Adipose tissue (tissue), 3 donors: ENCODE data around the gene WFDC11. TPM values are rescaled to one million over a fixed set of nuclear protein-coding genes. Genes with fewer than 3 reads are reported as not detected.
"Not testable (repeated sequence)": the region's sequence is repeated elsewhere in the genome, so short reads cannot be mapped to it uniquely, and the experiment has no call there.

ENCODE experiments used
- H3K27ac ChIP-seq: one replicate; pipeline ENCODE4 v1.5.1; 2013; ENCODE audit warnings: low read depth, low read length
- WGBS, 3 donors: extraction: QIAGEN DNeasy Blood & Tissue Kit; methylation state at CpG; one replicate each; pipeline ENCODE4 v1.1.7; 2013; 5-methylcytosine and 5-hydroxymethylcytosine counted together
- polyA plus RNA-seq, 3 donors: library from polyadenylated mRNA; stranded (reverse); fragments of 200-250 nt; gene quantifications; one replicate each; pipeline ENCODE4 v1.2.3, GENCODE V29; 2013
- donor health status: healthy with polysubstance abuse.
- donor health status: Bipolar disorder and iron deficiency.
- donor health status: healthy.

Gene WFDC11
- not detected for polyA plus RNA-seq

DNA sequence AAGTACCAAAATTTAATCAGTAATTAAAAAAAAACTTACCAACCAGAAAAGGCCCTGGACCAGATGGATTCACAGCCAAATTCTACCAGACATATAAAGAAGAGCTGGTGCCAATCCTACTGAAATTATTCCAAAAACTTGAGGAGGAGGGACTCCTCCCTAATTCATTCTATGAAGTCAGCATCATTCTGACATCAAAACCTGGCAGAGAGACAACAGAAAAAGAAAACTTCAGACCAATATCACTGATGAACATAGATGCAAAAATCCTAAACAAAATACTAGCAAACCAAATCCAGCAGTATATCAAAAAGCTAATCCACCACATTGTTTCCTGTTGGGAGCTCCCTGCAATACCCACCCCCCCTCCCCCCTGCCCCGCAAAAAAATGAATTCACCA lies at the start of gene WFDC11:
Gene WFDC11, minus strand, starts transcription at position 101 of the 400 bp plus-strand sequence. CDS start 19,639 bp downstream, outside the sequence.
- H3K27ac ChIP-seq = no peak within 1 kb of the TSS
- 79 to 88% (median 81%) methylated on average over 1 of the region's 1 CpG for WGBS, 3 donors

DNA sequence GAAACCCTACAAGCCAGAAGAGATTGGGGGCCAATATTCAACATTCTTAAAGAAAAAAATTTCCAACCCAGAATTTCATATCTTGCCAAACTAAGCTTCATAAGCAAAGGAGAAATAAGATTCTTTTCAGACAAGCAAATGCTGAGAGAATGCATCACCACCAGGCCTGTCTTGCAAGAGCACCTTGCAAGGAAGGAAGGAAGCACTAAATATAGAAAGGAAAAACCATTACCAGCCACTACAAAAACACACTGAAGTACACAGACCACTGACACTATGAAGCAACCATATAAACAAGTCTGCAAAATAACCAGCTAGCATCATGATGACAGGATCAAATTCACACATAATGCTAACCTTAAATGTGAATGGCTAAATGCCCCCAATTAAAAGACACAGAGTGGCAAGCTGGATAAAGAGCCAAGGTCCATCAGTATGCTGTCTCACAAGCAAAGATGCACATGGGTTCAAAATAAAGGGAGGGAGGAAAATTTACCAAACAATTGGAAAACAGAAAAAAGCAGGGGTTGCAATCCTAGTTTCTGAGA lies 46.2 kb upstream of the WFDC11 start:
- H3K27ac ChIP-seq = not testable (repeated sequence)

DNA sequence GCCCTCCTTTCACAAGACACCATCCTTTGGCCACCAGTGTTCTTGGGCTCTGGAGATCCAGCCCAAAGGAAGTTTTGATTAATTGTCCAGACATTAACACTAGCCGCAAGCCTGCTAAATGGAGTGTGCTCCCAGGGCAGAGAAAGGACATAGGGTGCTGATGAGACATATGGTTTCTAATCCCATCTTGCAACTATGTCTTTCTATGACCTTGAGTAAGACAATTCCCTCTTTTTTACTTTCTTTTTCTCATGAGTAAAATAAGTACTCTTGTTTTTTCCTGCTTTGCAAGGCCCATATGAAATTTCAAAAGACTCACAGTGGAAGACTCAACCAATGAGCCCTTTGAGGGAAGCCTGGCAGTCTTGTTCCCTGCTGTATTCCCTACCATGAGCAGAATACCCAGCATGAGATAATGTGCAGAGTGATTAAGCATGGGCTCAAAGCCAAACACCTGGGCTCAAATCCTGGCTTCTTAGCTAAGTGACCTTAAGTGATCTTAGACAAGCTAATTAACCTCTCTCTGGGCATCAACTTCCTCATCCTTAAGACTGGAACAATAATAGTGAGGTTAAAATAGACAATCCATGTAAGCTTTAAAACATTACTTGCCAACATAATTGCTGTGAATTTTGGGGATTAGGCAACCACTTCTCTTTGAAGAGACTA lies 35.1 kb upstream of the WFDC11 start, which contains the start of gene WFDC10B:
Gene WFDC10B, minus strand, starts transcription at position 51 of the 669 bp plus-strand sequence. CDS start 19,027 bp downstream, outside the sequence.
- WGBS, 3 donors = 74 to 94% (median 81%) methylated on average over 1 of the region's 1 CpG
- no peak within 1 kb of the TSS for H3K27ac ChIP-seq

DNA sequence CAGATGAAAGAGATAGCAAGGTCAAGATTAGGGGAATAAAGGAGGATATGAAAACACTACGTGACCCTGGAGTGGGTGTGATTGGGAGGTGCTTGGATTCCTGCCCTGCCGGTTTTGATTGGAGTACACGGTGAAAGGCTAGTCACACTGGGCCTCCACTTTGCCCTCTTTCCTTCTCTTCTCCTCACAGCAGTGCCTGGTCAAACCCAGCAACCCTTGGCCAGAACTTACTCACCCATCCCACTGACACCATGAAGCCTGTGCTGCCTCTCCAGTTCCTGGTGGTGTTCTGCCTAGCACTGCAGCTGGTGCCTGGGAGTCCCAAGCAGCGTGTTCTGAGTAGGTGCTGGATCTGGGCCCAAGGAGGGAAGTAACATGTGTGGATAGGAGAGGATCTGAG lies 31.8 kb upstream of the WFDC11 start, which contains the start of gene WFDC13:
Gene WFDC13, plus strand, starts transcription at position 166 of the 400 bp plus-strand sequence. Its CDS starts 86 bp downstream, at position 252.
- H3K27ac ChIP-seq = no peak within 1 kb of the TSS
- WGBS, 3 donors = 74 to 76% (median 75%) methylated on average over 4 of the region's 4 CpGs

DNA sequence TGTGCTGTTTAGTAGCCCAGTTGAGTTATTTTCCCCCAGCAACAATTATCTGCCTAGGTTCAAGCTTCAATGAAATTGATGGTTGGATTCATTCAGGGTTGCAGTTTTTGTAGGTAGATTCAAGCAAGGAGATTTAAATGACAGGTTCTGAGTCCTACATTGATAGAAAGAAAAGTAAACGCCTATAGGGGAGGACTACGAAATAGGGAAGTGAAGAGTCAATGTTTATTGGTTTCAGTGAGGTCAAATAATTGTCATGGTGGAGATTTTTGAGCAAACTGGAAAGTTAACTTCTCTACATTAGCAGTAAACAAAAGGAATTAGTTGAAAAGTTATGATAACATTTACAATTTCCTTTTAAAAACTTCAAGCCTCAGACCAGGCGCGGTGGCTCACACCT lies 31.1 kb upstream of the WFDC11 start:
- WGBS, 3 donors = 59 to 77% (median 72%) methylated on average over 4 of the region's 4 CpGs
- no peak overlapping the region for H3K27ac ChIP-seq

DNA sequence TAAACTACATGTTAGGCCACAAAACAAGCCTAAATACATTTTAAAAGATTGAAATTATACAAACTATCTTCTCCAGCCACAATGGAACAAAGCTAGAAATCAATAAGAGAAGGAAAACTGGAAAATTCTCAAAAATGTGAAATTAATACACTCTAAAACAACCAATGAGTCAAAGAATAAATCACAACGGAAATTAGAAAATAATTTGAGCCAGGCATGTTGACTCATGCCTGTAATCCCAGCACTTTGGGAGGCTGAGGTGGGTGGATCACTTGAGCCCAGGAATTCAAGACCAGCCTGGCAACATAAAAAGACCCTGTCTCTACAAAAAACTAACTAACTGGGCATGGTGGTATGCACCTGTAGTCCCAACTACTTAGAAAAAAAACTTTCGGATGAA lies 25.5 kb upstream of the WFDC11 start:
- WGBS, 3 donors = 82 to 88% (median 86%) methylated on average over 2 of the region's 2 CpGs

DNA sequence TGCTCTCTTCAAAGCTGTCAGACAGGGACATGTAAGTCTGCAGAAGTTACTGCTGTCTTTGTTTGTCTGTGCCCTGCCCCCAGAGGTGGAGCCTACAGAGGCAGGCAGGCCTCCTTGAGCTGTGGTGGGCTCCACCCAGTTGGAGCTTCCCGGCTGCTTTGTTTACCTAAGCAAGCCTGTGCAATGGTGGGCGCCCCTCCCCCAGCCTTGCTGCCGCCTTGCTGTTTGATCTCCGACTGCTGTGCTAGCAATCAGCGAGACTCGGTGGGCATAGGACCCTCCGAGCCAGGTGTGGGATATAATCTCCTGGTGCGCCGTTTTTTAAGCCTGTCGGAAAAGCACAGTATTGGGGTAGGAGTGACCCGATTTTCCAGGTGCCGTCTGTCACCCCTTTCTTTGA lies 23.3 kb upstream of the WFDC11 start:
- not testable (repeated sequence) for H3K27ac ChIP-seq
- WGBS, 3 donors = 74 to 95% (median 87%) methylated on average over 11 to 12 of the region's 12 CpGs

More for the DNA sequence above, 25.5 kb upstream of the WFDC11 start:
- no peak overlapping the region for H3K27ac ChIP-seq

DNA sequence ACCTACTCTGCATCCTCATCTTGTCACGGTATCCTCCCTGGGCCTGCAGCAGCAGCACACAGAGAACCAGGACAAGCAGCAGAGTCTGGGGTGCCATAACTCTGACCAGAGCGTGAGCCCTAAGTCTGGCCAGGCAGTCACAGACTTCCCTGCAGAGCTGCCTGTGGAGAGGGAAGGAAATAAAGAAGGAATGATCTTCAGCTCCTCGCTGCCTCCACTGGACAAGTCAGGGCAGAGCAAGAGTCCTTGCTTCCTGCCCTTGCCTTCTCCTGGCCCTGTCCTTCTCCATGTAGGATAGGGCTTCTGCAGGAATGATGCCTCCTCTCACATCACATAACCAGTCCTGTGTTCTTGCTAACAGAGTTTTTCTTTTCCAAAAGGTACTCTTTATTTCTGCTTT lies 15.9 kb upstream of the WFDC11 start:
- 55 to 65% (median 62%) methylated on average over 3 of the region's 3 CpGs for WGBS, 3 donors
- no peak overlapping the region for H3K27ac ChIP-seq

DNA sequence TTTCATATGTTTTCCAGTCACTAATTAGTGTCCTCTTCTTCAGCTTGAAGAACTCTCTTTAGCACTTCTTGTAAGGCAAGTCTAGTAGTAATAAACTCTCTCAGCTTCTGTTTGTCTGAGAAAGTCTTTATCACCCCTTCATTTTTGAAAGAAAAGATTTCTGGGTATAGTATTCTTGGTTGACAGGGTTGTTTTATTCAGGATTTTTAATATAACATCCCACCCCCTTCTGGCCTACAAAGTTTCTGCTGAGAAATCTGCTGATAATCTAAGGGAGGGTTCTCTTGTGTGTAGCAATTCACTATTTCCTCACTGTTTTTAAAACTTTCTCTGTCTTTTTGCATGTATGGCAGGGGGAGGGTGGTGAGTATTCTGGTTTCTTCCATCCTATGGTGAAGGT lies 9.6 kb upstream of the WFDC11 start:
- H3K27ac ChIP-seq = no peak overlapping the region

DNA sequence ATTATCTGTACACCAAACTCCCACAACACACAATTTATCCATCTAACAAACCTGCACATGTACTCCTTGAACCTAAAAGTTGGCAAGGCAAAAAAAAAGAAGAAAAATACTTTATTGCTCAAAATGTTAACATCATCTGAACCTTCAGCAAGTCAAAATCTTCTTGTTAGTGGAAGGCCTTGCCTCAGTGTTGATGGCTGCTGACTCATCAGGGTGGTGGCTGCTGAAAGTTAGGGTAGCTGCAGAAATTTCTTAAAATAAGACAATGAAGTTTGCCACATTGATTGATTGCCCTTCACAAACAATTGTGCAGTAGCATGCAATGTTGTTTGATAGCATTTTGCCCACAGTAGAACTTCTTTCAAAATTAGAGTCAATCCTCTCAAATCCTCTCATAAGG lies 2.7 kb upstream of the WFDC11 start:
- no peak overlapping the region for H3K27ac ChIP-seq

DNA sequence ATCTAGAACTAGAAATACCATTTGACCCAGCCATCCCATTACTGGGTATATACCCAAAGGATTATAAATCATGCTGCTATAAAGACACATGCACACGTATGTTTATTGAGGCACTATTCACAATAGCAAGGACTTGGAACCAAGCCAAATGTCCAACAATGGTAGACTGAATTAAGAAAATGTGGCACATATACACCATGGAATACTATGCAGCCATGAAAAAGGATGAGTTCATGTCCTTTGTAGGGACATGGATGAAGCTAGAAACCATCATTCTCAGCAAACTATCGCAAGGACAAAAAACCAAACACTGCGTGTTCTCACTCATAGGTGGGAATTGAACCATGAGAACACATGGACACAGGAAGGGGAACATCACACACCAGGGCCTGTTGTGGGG lies 13.0 kb downstream of the WFDC11 start:
- 76 to 83% (median 82%) methylated on average over 1 to 3 of the region's 3 CpGs for WGBS, 3 donors

DNA sequence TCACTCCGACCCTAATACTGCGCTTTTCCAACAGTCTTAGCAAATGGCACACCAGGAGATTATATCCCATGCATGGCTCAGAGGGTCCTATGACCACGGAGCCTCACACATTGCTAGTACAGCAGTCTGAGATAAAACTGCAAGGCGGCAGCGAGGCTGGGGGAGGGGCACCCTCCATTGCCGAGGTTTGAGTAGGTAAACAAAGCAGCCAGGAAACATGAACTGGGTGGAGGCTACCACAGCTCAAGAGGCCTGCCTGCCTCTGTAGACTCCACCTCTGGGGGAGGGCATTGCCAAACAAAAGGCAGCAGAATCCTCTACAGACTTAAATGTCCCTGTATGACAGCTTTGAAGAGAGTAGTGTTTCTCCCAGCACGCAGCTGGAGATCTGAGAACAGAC lies 18.3 kb downstream of the WFDC11 start:
- WGBS, 3 donors = 75 to 86% (median 81%) methylated on average over 7 of the region's 7 CpGs

More for the DNA sequence above, 13.0 kb downstream of the WFDC11 start:
- H3K27ac ChIP-seq = not testable (repeated sequence)

DNA sequence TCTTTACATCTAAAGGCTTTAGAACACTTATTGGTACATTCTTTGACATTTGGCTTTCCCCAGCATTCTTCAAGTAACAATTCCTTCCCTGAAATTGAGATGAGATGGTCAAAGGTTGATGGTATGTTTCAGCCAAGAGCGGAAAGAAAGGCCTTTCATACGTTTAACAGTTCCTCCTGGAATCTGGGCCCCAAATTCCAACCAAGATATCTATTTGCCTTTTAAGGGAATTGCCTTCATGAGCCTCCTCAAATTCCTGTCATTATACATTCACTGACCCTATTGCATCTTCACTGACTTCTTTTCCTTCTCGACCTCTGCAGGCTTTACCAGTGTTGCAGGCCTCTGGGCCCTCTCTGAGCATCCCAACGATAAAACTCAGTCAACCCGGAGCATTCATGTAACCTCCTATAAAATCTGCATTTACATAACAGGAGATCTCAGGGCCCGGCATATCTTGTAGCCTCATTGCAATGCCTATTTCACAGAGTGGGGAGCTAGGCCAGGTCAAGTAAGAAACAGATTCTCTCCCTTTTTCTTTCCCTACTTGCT lies 20.7 kb downstream of the WFDC11 start:
- WGBS, 3 donors = 76 to 88% (median 85%) methylated on average over 6 of the region's 6 CpGs
- H3K27ac ChIP-seq = no peak overlapping the region

More for the DNA sequence above, 18.3 kb downstream of the WFDC11 start:
- H3K27ac ChIP-seq = not testable (repeated sequence)

DNA sequence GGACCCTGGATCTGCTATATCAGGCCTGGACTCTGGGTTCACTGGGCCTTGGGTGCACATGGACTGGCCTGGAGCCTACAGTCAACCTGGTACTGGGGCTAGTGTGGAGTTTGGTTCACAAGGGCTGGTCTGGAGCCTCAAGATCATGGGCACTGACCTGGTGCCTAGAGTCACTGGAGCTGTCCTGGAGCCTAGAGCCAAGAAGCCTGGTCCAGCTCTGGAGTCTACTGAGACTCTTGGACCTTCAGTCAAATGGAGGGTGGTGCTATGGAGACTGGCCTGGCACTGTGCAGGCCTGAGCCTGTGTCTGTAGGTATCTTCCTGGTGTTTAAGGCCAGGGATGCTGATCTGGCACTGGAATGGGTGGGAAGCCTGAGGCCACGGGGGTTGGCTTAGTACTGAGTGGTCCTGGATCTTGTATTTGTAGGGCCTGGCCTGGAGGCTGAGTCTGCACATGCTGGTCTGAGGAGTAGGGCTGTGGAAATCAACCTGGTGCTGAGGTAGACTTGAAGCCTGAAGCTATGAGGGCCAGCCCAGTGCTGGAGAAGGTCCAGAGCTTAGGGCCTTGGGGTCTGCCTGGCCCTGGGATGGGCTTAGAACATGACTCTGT lies 22.5 kb downstream of the WFDC11 start:
- H3K27ac ChIP-seq = no peak overlapping the region
- WGBS, 3 donors = 76 to 83% (median 79%) methylated on average over 1 of the region's 1 CpG

DNA sequence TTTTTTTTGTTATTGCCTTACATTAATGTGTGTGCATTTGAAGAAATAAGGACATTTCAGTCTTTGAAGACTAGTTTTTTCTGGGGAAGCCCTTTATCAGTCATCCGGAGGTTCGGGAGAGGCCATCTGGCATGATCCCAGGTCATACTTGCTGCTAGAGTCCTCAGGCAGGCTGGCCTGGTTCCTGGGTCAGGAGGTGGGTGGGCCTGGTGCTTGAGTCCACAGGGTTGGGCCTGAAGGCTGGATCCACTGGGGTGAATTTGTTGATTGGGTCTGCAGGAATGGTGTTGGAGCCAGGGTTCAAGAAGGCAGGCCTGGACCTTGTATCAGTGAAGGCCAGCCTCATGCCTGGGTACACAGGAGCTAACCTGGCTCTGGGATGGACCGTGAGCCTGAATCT lies 23.2 kb downstream of the WFDC11 start:
- no peak overlapping the region for H3K27ac ChIP-seq
- WGBS, 3 donors = 67 to 80% (median 76%) methylated on average over 3 of the region's 3 CpGs

DNA sequence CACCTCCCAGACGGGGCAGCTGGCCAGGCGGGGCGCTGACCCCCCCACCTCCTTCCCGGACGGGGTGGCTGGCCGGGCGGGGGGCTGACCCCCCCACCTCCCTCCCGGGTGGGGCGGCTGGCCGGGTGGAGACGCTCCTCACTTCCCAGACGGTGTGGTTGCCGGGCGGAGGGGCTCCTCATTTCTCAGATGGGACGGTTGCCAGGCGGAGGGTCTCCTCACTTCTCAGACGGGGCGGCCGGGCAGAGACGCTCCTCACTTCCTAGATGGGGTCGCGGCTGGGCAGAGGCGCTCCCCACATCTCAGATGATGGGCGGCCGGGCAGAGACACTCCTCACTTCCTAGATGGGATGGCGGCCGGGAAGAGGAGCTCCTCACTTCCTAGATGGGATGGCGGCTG lies 24.2 kb downstream of the WFDC11 start:
- 89 to 93% (median 92%) methylated on average over 21 to 28 of the region's 28 CpGs for WGBS, 3 donors
- H3K27ac ChIP-seq = not testable (repeated sequence)

DNA sequence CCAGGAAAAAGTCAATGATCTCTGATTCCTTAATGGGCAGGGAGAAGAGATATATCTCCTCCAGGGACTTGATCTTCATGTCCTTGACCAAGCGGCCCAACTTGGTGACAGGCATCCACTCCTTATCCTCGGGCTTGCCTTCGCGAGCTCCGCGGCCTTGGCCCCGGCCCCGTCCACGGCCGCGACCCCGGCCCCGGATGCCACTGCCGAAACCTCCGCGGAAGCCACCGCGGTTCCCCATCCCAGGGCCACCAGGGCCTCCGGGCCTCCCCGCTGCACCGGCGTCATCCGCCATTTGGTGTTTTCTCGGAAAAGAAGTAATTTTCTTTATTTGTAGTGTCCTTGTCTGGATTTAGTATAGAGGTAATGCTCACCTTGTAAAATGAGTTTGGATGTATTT lies 29.0 kb downstream of the WFDC11 start:
- not testable (repeated sequence) for H3K27ac ChIP-seq
- WGBS, 3 donors = 92 to 98% (median 97%) methylated on average over 20 to 24 of the region's 24 CpGs

DNA sequence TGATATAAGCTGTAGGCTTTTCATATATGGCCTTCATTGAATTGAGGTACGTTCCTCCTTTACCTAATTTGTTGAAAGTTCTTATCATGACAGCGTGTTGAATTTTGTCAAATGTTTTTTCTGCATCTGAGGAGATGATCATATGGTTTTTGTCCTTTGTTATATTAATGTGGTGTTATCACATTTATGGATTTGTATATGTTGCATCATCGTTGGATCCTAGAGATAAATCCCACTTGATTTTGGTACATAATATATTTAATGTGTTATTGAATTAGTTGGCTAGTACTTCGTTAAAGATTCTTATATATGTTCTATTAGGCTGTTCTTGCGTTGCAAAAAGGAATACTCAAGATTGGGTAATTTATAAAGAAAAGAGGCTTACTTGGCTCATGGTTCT lies 30.4 kb downstream of the WFDC11 start:
- 86 to 91% (median 90%) methylated on average over 5 of the region's 5 CpGs for WGBS, 3 donors
- H3K27ac ChIP-seq = no peak overlapping the region

DNA sequence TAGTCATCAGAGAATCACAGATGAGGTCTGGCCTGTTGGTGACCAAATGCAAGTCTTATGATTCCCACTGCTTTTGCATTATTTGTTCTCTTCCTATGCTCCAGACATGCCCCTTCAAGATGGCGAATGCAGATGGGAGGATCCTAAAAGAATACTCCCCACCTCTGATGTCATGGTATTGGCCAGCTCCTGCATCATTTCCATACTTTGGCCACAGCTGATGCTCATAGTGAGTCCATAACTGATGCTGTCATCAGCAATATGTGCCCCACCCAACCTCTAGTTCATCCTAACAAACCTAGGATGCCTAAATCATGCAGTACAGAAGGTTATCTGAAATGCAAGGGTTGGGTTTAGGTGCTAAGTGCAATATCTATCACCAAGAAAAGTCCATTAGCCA lies 33.5 kb downstream of the WFDC11 start:
- H3K27ac ChIP-seq = no peak overlapping the region
- 85 to 91% (median 89%) methylated on average over 1 of the region's 1 CpG for WGBS, 3 donors
